DMS114 treated with DMSO at 0.1 percent for 48 hours (cell line): ENCODE results near the gene DENND1C.
"Not testable (repeated sequence)": the region's sequence is repeated elsewhere in the genome, so short reads cannot be mapped to it uniquely, and the experiment has no call there.

ENCODE experiments used
- DNase-seq: peaks from one replicate; lab custom pipeline; 2025; ENCODE audit not compliant: unreplicated experiment; lab: John Stamatoyannopoulos, UW

Gene DENND1C

GRCh38 chr19:6457958-6458694, 23.5 kb downstream of the DENND1C start:
- no peak for DNase-seq

GRCh38 chr19:6455924-6456323, 25.7 kb downstream of the DENND1C start:
- no peak for DNase-seq

GRCh38 chr19:6453951-6454565, 27.5 kb downstream of the DENND1C start:
- DNase-seq: no peak

GRCh38 chr19:6452899-6453298, 28.7 kb downstream of the DENND1C start:
- DNase-seq: no peak

- DNase-seq: no peak
These were observed 29.4 kb downstream of the DENND1C start for GRCh38 chr19:6452223-6452614.

- no peak for DNase-seq
These were observed 29.9 kb downstream of the DENND1C start for GRCh38 chr19:6451583-6452222.

GRCh38 chr19:6450166-6450565, 31.4 kb downstream of the DENND1C start:
- no peak for DNase-seq

- no peak for DNase-seq
These were observed 33.5 kb downstream of the DENND1C start for GRCh38 chr19:6448045-6448444.

GRCh38 chr19:6446452-6446851, 35.1 kb downstream of the DENND1C start:
- no peak for DNase-seq

- no peak for DNase-seq
These were observed 37.6 kb downstream of the DENND1C start for GRCh38 chr19:6443986-6444385.

- DNase-seq: no peak
These were observed 39.4 kb downstream of the DENND1C start for GRCh38 chr19:6442087-6442688.

- DNase-seq: no peak
These were observed 40.7 kb downstream of the DENND1C start for GRCh38 chr19:6440905-6441304.

GRCh38 chr19:6439743-6440142, 41.8 kb downstream of the DENND1C start:
- no peak for DNase-seq

- no peak for DNase-seq
These were observed 47.9 kb downstream of the DENND1C start, which contains the start of gene SLC25A41 for GRCh38 chr19:6433663-6434062. SLC25A41 (minus strand) TSS chr19:6433763; CDS start chr19:6433693, 70 bp downstream.

GRCh38 chr19:6433165-6433564, 48.4 kb downstream of the DENND1C start:
- DNase-seq: no peak

- DNase-seq: no peak
These were observed 49.7 kb downstream of the DENND1C start for GRCh38 chr19:6431891-6432290.

GRCh38 chr19:6429419-6430221, 52.0 kb downstream of the DENND1C start:
- DNase-seq: no peak

- DNase-seq: not testable (repeated sequence)
These were observed 52.7 kb downstream of the DENND1C start for GRCh38 chr19:6428692-6429418.

GRCh38 chr19:6427131-6427530, 54.5 kb downstream of the DENND1C start:
- no peak for DNase-seq
